SU-DHL-6 (cell line): ENCODE data around the gene HMCES.

ENCODE experiments used
- EZH2phosphoT487 ChIP-seq: fragments of 200-600 bp; sonication (generic), shearing (Covaris generic); conservative IDR thresholded peaks from 2 replicates; pipeline ENCODE4 v1.6.1; 2018; ENCODE audit warnings: mild to moderate bottlenecking, antibody characterized with exemption, low read length, moderate library complexity, mixed read lengths
- TF ChIP-seq, protein P1 (sequence below): fragments of 200-600 bp; sonication (generic); IDR thresholded peaks from one replicate; pipeline ENCODE4 v1.5.1; 2017; ENCODE audit warnings: antibody characterized with exemption, mild to moderate bottlenecking, low read length, moderate library complexity; ENCODE audit not compliant: insufficient read depth, poor library complexity, severe bottlenecking

DNA sequence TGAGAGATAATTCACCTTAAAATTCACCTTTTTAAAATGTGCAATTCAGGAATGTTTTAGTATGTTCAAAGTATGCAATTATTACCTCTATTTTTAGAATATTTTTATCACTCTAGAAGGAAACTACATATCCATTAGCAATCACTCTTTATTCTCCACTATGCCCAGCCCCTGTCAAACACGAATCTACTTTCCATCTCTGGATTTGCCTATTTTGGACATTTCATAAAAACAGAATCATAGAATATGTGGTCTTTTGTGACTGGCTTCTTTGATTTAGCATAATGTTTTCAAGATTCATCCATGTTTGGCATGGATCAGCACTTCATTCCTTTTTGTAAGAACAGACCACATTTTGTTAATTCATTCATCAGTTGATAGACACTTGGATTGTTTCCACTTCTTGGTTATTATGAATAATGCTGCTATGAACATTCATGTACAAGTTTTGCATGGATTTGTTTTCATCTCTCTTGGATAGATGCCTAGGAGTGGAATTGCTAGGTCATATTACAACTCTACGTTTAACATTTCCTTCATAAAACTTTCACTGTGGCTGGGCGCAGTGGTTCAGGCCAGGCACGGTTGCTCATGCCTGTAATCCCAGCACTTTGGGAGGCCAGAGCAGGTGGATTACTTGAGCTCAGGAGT lies 12.7 kb downstream of the HMCES start:
- TF ChIP-seq, protein P1, sequence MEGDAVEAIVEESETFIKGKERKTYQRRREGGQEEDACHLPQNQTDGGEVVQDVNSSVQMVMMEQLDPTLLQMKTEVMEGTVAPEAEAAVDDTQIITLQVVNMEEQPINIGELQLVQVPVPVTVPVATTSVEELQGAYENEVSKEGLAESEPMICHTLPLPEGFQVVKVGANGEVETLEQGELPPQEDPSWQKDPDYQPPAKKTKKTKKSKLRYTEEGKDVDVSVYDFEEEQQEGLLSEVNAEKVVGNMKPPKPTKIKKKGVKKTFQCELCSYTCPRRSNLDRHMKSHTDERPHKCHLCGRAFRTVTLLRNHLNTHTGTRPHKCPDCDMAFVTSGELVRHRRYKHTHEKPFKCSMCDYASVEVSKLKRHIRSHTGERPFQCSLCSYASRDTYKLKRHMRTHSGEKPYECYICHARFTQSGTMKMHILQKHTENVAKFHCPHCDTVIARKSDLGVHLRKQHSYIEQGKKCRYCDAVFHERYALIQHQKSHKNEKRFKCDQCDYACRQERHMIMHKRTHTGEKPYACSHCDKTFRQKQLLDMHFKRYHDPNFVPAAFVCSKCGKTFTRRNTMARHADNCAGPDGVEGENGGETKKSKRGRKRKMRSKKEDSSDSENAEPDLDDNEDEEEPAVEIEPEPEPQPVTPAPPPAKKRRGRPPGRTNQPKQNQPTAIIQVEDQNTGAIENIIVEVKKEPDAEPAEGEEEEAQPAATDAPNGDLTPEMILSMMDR = no peak
- no peak for TF ChIP-seq EZH2phosphoT487
